Cardiac muscle cell (in vitro differentiated cells and primary cell): ENCODE data around the gene DPH1. TPM values are rescaled to one million over a fixed set of nuclear protein-coding genes. Genes with fewer than 3 reads are reported as not detected.

ENCODE experiments used
- DNase-seq, 2 donors: peaks; one replicate each; pipeline versions ENCODE4 v3.0.0 to v3.0.0-alpha.2; 2010 to 2017; ENCODE audit warnings: low read depth in 1 of 2, low spot score in 1 of 2
- H3K27ac ChIP-seq: fragments of 200-600 bp; sonication (generic); 2 replicates; pipeline ENCODE4 v1.5.1; 2016
- H3K27me3 ChIP-seq: fragments of 200-600 bp; sonication (generic); 2 replicates; pipeline ENCODE4 v1.6.0; 2016; ENCODE audit warnings: control low read depth
- H3K36me3 ChIP-seq: fragments of 200-600 bp; sonication (generic); 2 replicates; pipeline ENCODE4 v1.5.1; 2016; ENCODE audit warnings: control low read depth
- H3K4me1 ChIP-seq: fragments of 200-600 bp; sonication (generic); 2 replicates; pipeline ENCODE4 v1.8.1; 2017; ENCODE audit warnings: low read depth, mild to moderate bottlenecking, mixed run types
- H3K4me3 ChIP-seq: fragments of 200-600 bp; sonication (generic); 2 replicates; pipeline ENCODE4 v1.5.1; 2016; ENCODE audit warnings: mild to moderate bottlenecking
- H3K9me3 ChIP-seq: fragments of 200-600 bp; sonication (generic); 2 replicates; pipeline ENCODE4 v1.5.1; 2017; ENCODE audit warnings: low read depth, mild to moderate bottlenecking, control low read depth
- CTCF ChIP-seq: IDR thresholded peaks from 2 replicates; pipeline ENCODE4 v1.5.1; 2012; ENCODE audit warnings: low read depth, mild to moderate bottlenecking, low read length
- polyA plus RNA-seq: library from polyadenylated mRNA; unstranded; fragments of >200 nt; fragmentation: Nextera tagmentation; extraction: Ambion mirVana; gene quantifications from 2 replicates; pipeline ENCODE4 v1.2.1, GENCODE V29; 2016
- total RNA-seq: library from RNA; depleted of rRNA; stranded (reverse); fragments of >200 nt; gene quantifications from 2 replicates; pipeline ENCODE4 v1.2.3, GENCODE V29; 2016

Gene DPH1
- total and polyA plus RNA-seq, 2 experiments from 2014 or later = 59.5 to 88.6 TPM

GRCh38 chr17:2053380-2054261 is 23.7 kb downstream of the DPH1 start:
- Histone ChIP-seq H3K36me3 (no peaks in the 10 kb centered on the region), H3K4me1 (peaks cover 11% of the 10 kb centered on the region), H3K27ac (no peak overlapping the region), H3K27me3 (peaks cover 91% of the 10 kb centered on the region), H3K4me3 (peak overlapping the region; percentile 60), H3K9me3 (no peaks in the 10 kb centered on the region)
- peak; percentile 78 for DNase-seq
- peak; percentile 60 for TF ChIP-seq CTCF

- no peak overlapping the region for H3K27ac ChIP-seq
- H3K9me3 ChIP-seq = no peaks in the 10 kb centered on the region
- DNase-seq = no peak
- peaks cover 11% of the 10 kb centered on the region for H3K4me1 ChIP-seq
- peak overlapping the region; percentile 60 for H3K4me3 ChIP-seq
- peaks cover 91% of the 10 kb centered on the region for H3K27me3 ChIP-seq
- TF ChIP-seq CTCF = no peak
- H3K36me3 ChIP-seq = no peaks in the 10 kb centered on the region
Measured at GRCh38 chr17:2054262-2054511, 24.2 kb downstream of the DPH1 start.

GRCh38 chr17:2054512-2055291 is 24.7 kb downstream of the DPH1 start, which contains the start of gene HIC1:
TSS of gene HIC1 (plus strand) at chr17:2055103. CDS start at chr17:2056691, 1,588 bp downstream.
- Histone ChIP-seq H3K27me3 (peaks cover 91% of the 10 kb centered on the region), H3K27ac (no peak within 1 kb of the TSS)
- peak; percentile 77 for TF ChIP-seq CTCF

GRCh38 chr17:2055292-2056205 is 25.6 kb downstream of the DPH1 start:
- peaks cover 95% of the 10 kb centered on the region for H3K27me3 ChIP-seq
- no peak for TF ChIP-seq CTCF
- peak overlapping the region; percentile 39 for H3K4me3 ChIP-seq
- no peaks in the 10 kb centered on the region for H3K36me3 ChIP-seq
- no peaks in the 10 kb centered on the region for H3K9me3 ChIP-seq
- H3K27ac ChIP-seq = no peak overlapping the region
- peak in 1 of 2 donors; percentile 70 for DNase-seq
- H3K4me1 ChIP-seq = peaks cover 11% of the 10 kb centered on the region

More at GRCh38 chr17:2054512-2055291, 24.7 kb downstream of the DPH1 start, which contains the start of gene HIC1:
- Histone ChIP-seq H3K36me3 (no peaks in the 10 kb centered on the region), H3K4me1 (peaks cover 11% of the 10 kb centered on the region), H3K4me3 (peak within 1 kb of the TSS; percentile 60), H3K9me3 (no peaks in the 10 kb centered on the region)
- peak; percentile 84 to 86 for DNase-seq
